Memory B cell (primary cell): Measurements from ENCODE around the gene LAMA4.

Experiments
- ATAC-seq: fragments of 150-1000 bp; cut with Tn5 transposase; 2 replicates; pipeline ENCODE4 v1.10.0; 2021; ENCODE audit warnings: low read depth, mild to moderate bottlenecking, moderate library complexity
- DNase-seq, 2 donors: peaks; one replicate each; pipeline ENCODE4 v3.0.0; 2022; ENCODE audit warnings: low spot score in 2 of 2
- H3K27ac Mint-ChIP-seq: one replicate; pipeline ENCODE4 v1.8.0; 2022; ENCODE audit warnings: mild to moderate bottlenecking, moderate library complexity, mixed read lengths
- H3K27me3 Mint-ChIP-seq: one replicate; pipeline ENCODE4 v1.8.0; 2022; ENCODE audit warnings: mixed read lengths
- H3K36me3 Mint-ChIP-seq: one replicate; pipeline ENCODE4 v1.8.0; 2022; ENCODE audit warnings: mild to moderate bottlenecking, mixed read lengths
- H3K4me1 Mint-ChIP-seq: one replicate; pipeline ENCODE4 v1.8.0; 2022; ENCODE audit warnings: mixed read lengths
- H3K4me3 Mint-ChIP-seq: one replicate; pipeline ENCODE4 v1.8.0; 2022; ENCODE audit warnings: mild to moderate bottlenecking, moderate library complexity, mixed read lengths
- H3K9me3 Mint-ChIP-seq: one replicate; pipeline ENCODE4 v1.8.0; 2022; ENCODE audit warnings: mixed read lengths

The LAMA4 gene

DNA sequence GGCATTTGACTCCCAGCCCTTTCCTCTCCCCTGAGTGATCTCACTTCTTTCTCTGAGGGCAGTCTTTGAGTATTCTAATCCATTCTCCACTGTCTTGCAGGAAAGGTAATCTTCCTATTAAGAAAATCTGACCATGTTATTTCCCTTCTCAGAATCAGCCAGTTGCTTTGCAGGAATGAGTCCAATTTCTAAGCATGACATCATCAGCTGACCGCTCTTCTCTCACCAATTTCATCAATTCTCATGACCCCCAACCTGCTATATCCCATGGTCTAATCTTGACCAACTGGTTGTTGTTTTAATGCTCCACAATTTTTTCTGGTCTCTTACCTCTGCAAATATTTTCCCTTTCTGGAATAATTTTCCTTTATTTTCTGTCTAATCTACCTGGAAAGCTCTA lies 93.6 kb downstream of the LAMA4 start:
- H3K27me3 Mint-ChIP-seq = peaks cover 21% of the 10 kb centered on the region
- H3K36me3 Mint-ChIP-seq = no peaks in the 10 kb centered on the region
- H3K4me3 Mint-ChIP-seq = no peak overlapping the region
- peaks cover 9% of the 10 kb centered on the region for H3K4me1 Mint-ChIP-seq
- no peak for DNase-seq
- H3K27ac Mint-ChIP-seq = no peak overlapping the region
- H3K9me3 Mint-ChIP-seq = no peaks in the 10 kb centered on the region
- ATAC-seq = no peak

DNA sequence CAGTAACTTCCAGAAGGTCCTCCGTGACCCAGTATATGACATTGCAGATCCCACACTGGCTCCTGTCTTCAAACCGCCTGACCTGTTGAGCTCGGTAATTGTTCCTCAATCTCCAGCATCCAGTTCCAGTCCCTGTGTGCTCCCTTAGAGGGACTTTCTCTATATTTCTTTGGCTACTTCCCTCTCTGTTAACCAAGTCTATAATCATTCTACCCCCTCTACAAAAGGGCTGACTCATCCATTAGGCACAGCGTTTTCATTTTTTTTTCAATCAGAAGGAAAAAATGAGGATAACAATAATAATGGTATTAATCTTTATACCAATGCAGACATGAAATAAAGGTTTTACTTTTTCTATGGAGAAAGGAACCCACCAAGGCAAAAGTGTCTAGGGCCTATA lies 97.7 kb downstream of the LAMA4 start:
- H3K4me1 Mint-ChIP-seq = peaks cover 10% of the 10 kb centered on the region
- H3K27ac Mint-ChIP-seq = no peak overlapping the region
- no peaks in the 10 kb centered on the region for H3K9me3 Mint-ChIP-seq
- H3K27me3 Mint-ChIP-seq = peaks cover 7% of the 10 kb centered on the region
- DNase-seq (no peak), ATAC-seq (no peak)
- H3K4me3 Mint-ChIP-seq = no peak overlapping the region
- H3K36me3 Mint-ChIP-seq = no peaks in the 10 kb centered on the region

DNA sequence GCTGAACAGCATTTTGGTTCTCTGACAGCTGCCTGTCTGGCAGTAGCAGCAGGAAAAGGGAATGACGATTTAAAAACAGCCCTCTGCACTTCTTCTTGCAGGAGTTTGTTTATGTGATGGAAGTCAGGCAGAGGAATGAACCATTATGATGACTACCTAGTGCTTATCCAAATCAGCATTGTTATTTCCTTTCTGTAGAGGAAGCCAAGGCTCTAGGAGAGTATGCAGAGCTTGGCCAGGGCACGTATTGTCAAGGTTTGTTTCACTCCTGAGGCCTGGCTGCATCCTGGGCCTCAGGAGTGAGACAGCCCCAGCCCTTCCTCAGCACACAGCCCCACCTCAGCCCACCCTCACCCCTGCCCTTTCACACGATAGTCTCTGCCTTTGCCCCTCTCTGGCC lies 98.5 kb downstream of the LAMA4 start:
- H3K4me3 Mint-ChIP-seq = no peak overlapping the region
- no peaks in the 10 kb centered on the region for H3K9me3 Mint-ChIP-seq
- ATAC-seq (no peak), DNase-seq (no peak)
- peaks cover 10% of the 10 kb centered on the region for H3K4me1 Mint-ChIP-seq
- H3K27ac Mint-ChIP-seq = no peak overlapping the region
- no peaks in the 10 kb centered on the region for H3K36me3 Mint-ChIP-seq
- peaks cover 2% of the 10 kb centered on the region for H3K27me3 Mint-ChIP-seq

DNA sequence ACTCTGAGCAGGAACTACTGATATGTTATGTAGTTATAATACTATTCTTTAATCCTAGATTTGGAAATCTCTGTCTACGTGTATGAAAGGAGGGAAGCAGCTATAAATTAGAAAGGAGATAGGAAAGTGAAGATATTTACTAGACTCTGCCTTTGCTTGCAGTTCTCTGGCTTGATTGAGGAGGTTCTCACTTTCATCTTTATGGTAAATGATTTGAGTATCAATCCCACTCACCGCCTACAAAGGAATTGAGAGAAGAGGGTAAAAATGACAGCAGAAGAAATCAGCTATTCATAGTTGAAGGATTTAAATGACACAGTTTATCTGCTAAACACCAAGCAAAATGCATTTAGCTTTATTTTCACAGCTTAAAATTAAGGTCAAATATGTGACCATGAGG lies 99.7 kb downstream of the LAMA4 start:
- no peak overlapping the region for H3K27ac Mint-ChIP-seq
- DNase-seq (no peak), ATAC-seq (no peak)
- no peak overlapping the region for H3K4me3 Mint-ChIP-seq
- peaks cover 2% of the 10 kb centered on the region for H3K27me3 Mint-ChIP-seq
- peaks cover 10% of the 10 kb centered on the region for H3K4me1 Mint-ChIP-seq
- H3K36me3 Mint-ChIP-seq = no peaks in the 10 kb centered on the region
- no peaks in the 10 kb centered on the region for H3K9me3 Mint-ChIP-seq

DNA sequence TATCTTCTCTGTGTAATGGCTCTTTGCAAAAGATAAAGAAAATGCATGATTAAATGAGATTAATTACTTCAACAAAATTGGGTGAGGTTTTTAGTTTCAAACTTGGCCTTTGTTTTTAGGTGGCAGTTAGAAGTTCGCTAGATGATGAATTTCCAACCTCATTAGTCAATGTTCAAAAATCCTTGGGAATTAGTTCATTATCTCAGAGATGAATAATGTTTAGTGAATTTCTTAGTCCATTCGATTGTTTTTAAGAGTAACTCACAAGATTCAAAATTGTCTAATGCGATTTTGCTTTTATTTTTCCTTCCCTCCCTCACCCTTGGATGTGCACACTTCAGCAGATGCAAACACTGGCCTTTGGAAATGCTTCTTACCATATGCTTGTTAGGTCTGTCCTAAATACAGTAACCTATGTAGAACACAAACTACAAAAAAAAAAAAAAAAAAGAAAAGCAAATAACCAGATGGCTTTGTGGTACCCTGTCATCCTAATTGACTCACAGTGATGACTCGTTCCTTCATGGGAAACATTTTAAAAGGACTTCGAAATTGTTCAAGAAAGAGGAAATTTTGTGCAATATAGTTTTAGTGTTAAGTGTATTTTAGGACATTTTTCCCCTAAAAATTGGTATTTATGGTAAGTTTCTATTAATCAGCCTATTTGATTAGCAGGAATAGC lies 100.3 kb downstream of the LAMA4 start:
- no peaks in the 10 kb centered on the region for H3K36me3 Mint-ChIP-seq
- H3K27ac Mint-ChIP-seq = no peak overlapping the region
- no peak overlapping the region for H3K4me3 Mint-ChIP-seq
- H3K9me3 Mint-ChIP-seq = no peaks in the 10 kb centered on the region
- H3K27me3 Mint-ChIP-seq = peaks cover 2% of the 10 kb centered on the region
- peaks cover 6% of the 10 kb centered on the region for H3K4me1 Mint-ChIP-seq
- DNase-seq = no peak
- ATAC-seq = no peak

DNA sequence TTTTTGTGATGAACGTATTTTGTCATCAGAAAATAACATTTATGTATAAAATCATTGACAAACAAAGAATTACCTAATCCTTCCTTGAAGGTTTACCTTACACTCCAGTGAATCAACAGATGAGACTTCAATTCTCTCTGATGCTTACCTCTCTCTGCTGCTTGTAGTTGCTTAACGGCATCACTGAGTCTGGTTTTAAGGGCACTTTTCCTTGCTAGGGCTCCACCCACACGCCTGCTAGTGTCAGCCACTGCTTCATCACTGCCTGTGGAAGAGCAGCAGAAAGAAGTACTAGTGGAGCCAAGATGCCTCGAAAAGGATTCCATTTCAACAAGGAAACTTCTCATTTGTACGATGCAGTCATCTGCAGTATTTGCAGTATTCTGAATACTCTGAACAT lies 104.0 kb downstream of the LAMA4 start:
- H3K27me3 Mint-ChIP-seq = no peaks in the 10 kb centered on the region
- H3K36me3 Mint-ChIP-seq = no peaks in the 10 kb centered on the region
- H3K4me1 Mint-ChIP-seq = peaks cover 4% of the 10 kb centered on the region
- DNase-seq (no peak), ATAC-seq (no peak)
- no peaks in the 10 kb centered on the region for H3K9me3 Mint-ChIP-seq
- H3K4me3 Mint-ChIP-seq = no peak overlapping the region
- H3K27ac Mint-ChIP-seq = no peak overlapping the region

DNA sequence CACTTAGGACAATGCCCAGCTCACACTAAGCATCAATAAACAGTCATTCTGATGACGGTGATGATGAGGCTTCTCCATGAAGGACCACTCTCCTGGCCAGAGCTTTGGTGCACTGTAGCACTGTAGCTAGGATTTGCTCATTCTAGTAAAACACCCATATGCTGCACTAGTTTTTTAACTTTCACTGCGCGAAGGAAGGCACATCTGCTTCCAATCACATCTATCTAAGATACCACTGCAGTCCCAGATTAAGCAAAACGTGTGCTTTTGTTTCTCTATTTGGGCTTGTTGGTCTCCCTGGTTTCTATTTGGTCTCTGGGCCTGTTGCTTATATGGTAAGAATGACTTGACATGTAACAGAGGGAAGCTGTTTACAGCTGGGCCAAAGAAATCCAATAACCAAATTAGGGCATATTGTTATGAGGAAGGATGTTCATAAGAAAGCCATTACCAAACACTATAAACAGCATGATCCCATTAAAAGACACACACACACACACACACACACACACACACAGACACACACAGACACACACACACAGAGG lies 104.6 kb downstream of the LAMA4 start:
- ATAC-seq (no peak), DNase-seq (no peak)
- H3K27ac Mint-ChIP-seq = no peak overlapping the region
- peaks cover 3% of the 10 kb centered on the region for H3K27me3 Mint-ChIP-seq
- H3K4me3 Mint-ChIP-seq = no peak overlapping the region
- H3K4me1 Mint-ChIP-seq = peaks cover 4% of the 10 kb centered on the region
- H3K36me3 Mint-ChIP-seq = no peaks in the 10 kb centered on the region
- no peaks in the 10 kb centered on the region for H3K9me3 Mint-ChIP-seq

DNA sequence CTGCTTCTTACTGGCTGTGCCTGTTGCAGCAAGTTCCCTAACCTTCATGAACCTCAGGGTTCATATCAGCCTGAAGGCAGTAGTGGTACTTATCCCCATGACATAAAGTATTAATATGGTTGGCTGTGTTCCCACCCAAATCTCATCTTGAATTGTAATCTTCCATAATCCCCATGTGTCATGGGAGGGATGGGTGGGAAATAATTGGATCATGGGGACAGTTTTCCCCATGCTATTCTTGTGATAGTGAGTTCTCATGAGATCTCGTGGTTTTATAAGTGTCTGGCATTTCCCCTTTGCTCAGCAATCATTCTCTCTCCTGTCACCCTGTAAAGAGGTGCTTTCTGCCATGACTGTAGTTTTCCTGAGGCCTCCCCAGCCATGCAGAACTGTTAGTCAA lies 105.1 kb downstream of the LAMA4 start:
- DNase-seq (no peak), ATAC-seq (no peak)
- Mint-ChIP-seq H3K36me3 (no peaks in the 10 kb centered on the region), H3K9me3 (no peaks in the 10 kb centered on the region), H3K27ac (no peak overlapping the region), H3K4me1 (peaks cover 4% of the 10 kb centered on the region), H3K27me3 (peaks cover 3% of the 10 kb centered on the region), H3K4me3 (no peak overlapping the region)

DNA sequence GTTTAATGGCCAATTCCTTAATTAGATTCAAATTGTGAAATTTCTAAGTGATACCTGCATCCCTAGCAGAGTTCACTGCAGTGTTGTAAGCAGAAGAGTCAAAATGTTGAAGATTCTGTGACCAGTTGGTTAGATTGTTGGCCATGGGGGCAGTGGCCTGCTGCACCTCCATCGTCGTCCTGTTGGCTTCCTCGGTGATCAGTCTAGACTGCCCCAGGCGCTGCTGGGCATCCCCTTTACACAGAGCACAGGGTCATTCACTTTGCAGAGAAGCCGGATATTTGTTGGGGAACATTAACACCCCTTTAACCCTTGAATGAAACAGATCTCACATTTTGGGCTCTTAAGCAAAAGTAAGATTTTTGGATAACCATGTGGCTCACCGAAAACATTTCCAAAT lies 106.3 kb downstream of the LAMA4 start:
- Mint-ChIP-seq H3K4me3 (no peak overlapping the region), H3K27ac (no peak overlapping the region), H3K36me3 (no peaks in the 10 kb centered on the region), H3K27me3 (peaks cover 3% of the 10 kb centered on the region), H3K9me3 (no peaks in the 10 kb centered on the region), H3K4me1 (peaks cover 5% of the 10 kb centered on the region)
- no peak for DNase-seq
- no peak for ATAC-seq

DNA sequence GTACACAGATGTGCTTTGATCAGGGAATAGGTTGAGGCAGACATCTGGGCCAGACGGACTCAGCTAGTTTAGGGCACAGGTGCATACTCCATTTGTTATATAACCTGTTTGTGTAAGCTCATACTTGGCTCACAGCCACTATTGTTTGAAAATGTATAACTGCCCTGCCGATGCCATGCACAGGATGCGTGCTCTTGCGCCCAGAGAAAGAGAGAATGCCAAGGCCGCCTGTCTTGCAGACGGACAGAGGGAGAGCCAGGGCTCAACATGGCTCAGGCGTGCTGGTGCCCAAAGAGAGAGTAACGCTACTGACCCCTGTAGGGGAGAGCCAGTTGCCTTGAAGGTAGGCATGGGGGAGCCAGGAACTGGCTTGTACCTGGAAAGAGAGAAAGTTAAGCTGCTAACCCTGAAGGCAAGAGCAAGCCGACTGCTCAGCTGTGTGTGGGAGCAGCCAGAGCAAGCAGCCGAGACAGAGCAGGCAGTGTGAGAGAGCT lies 109.2 kb downstream of the LAMA4 start:
- no peak overlapping the region for H3K4me3 Mint-ChIP-seq
- H3K27me3 Mint-ChIP-seq = peaks cover 5% of the 10 kb centered on the region
- DNase-seq (no peak), ATAC-seq (no peak)
- peaks cover 2% of the 10 kb centered on the region for H3K4me1 Mint-ChIP-seq
- no peaks in the 10 kb centered on the region for H3K36me3 Mint-ChIP-seq
- H3K9me3 Mint-ChIP-seq = no peaks in the 10 kb centered on the region
- no peak overlapping the region for H3K27ac Mint-ChIP-seq

DNA sequence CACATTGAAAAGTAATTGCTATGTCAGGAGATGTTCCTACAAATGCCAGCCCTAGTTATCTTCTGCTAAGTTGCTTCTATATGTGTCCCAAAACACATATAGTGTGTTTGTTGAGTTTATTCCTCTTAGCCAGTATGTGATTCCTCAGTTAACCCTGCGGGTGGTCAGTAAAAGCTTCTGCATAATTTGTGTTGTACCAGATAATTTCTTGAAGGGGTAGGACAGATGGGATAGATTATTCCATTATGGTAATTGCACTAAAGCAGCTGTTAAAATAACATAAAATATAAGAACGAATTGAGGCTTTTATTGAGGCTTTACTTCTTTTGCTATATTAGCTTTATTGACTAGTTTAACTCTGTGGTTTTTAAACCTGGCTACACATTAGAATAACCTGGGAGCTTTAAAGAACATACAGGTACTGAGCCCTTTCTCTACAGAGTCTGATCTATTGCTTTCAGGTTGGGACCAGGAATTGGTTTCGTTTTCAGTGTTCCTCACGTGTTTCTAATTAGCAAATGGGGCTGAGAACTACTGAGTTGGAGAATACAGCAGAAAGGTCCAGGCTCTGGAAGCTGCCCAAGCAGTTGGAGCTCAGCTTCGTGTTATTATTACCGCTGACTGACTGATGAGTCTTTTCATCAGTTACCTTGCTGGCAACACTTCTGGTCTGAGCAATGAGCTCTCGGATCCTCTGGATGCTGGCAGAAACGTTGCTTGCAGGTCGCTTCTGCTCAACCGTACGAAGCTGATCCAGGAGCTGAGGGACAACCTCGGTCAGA lies 110.0 kb downstream of the LAMA4 start:
- Mint-ChIP-seq H3K27me3 (peaks cover 5% of the 10 kb centered on the region), H3K27ac (no peak overlapping the region), H3K36me3 (no peaks in the 10 kb centered on the region), H3K4me1 (peaks cover 2% of the 10 kb centered on the region), H3K9me3 (no peaks in the 10 kb centered on the region), H3K4me3 (no peak overlapping the region)
- ATAC-seq (no peak), DNase-seq (no peak)

DNA sequence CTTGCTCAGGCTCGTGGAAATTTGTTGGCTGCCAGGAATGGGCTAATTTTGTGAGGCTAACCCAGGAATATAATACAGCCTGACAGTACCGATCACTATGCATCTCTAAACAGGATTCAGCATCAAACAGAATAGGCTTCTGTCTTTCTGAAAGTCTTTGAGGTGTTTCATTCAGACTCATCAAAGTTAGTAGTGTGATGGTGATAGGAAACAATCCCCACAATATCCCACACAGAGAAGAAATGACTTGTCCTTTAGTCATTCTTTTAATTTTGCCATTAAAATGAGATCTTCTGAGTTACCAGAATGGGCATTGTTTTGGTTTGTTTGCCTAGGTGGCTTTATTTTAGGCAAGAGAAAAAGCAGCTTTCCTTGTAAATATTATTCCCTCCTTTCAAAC lies 112.7 kb downstream of the LAMA4 start:
- Mint-ChIP-seq H3K36me3 (no peaks in the 10 kb centered on the region), H3K4me1 (peaks cover 2% of the 10 kb centered on the region), H3K4me3 (no peak overlapping the region), H3K9me3 (no peaks in the 10 kb centered on the region), H3K27me3 (peaks cover 5% of the 10 kb centered on the region), H3K27ac (no peak overlapping the region)
- ATAC-seq (no peak), DNase-seq (no peak)

DNA sequence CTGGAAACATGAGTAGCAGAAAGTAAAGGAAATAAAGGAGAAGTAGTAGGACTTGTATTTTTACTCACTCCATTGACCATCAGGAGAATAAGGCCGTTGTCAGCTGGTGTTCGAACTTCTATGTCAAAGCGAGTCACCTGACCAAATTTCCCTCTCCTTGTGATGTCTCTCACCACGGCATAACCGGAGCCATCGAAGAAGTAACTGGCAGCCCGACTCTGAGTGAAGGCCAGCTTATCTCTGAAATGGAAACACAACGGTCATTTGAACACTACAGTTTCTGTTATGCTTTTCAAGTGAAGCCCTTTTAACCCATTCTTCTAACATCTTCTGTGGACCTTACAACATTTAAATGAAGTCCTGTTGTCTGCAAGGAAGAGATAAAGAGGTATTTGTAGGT lies 115.3 kb downstream of the LAMA4 start:
- ATAC-seq (no peak), DNase-seq (no peak)
- Mint-ChIP-seq H3K4me3 (no peak overlapping the region), H3K27ac (no peak overlapping the region), H3K4me1 (peaks cover under 1% of the 10 kb centered on the region), H3K36me3 (no peaks in the 10 kb centered on the region), H3K9me3 (no peaks in the 10 kb centered on the region), H3K27me3 (peaks cover 2% of the 10 kb centered on the region)

DNA sequence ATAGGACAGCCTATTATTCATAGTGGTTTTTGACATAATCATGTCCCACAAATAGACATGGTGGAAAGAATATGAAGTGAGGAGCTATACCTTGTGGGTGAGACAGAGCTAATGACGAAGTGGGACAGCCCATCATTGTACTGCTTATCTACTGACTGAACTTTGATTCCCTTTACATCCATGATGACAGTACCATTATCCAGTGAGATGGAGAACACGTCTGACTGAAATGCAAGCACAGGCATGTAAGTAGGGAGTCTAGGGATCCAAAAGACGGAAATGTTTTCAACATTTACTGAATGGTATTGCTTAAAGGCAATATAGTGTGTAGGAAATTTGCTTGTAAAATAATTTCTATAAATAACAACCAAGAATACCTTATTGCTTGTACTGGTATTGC lies 123.5 kb downstream of the LAMA4 start:
- H3K4me1 Mint-ChIP-seq = no peaks in the 10 kb centered on the region
- no peak for ATAC-seq

More for the DNA sequence above, 123.5 kb downstream of the LAMA4 start:
- DNase-seq = no peak
- Mint-ChIP-seq H3K27ac (no peak overlapping the region), H3K36me3 (no peaks in the 10 kb centered on the region), H3K9me3 (no peaks in the 10 kb centered on the region), H3K27me3 (peaks cover 8% of the 10 kb centered on the region), H3K4me3 (no peak overlapping the region)
